NCI-H2029 (cell line): ENCODE measurements around the gene MAPK4.

Experiments used
- DNase-seq: peaks from one replicate; lab custom pipeline; 2025; lab: John Stamatoyannopoulos, UW

MAPK4 gene

GRCh38 chr18:50721451-50722120 is 161.7 kb downstream of the MAPK4 start:
- DNase-seq, result no peak

DNA sequence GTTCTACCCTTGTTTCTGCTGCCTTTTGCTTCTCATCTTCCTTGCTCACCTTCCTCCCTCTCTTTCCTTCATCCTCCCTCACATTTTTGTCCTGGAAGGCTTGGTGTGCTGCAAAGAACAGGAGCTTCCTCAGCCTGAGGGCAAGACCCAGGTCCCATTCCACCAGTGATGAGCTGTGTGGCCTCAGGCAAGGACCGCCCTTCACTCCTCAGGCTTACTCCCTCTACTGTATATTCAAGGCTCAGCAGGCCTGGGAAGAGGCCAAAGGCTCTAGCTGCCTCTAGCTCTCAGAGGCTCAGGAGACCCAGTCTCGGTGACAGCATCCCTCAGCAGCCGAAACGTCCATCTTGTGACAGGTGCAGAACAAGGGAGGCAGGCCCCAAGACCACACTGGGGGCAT is 162.4 kb downstream of the MAPK4 start:
- no peak for DNase-seq

DNA sequence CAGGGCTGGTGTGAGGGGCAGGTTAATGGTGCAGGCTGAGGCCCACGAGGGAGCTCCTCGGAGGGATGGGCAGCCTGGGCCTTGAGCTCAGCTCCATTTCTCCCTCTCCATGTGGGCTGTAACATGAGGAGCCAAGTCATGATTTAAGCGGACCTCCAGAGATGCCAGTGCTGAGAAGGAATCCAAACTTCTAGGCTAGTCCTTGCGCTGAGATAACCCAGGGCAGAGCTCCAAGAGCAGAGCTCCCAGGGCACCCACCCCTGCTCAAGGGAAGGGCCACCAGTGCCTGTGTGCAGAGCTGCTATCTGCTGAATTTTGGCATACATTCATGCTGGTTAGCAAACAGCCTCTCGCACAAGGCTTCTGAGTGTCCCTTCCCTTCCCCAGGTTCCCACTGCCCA is 164.9 kb downstream of the MAPK4 start:
- no peak for DNase-seq

- no peak for DNase-seq
Measured at GRCh38 chr18:50726960-50727589, 167.2 kb downstream of the MAPK4 start.

DNA sequence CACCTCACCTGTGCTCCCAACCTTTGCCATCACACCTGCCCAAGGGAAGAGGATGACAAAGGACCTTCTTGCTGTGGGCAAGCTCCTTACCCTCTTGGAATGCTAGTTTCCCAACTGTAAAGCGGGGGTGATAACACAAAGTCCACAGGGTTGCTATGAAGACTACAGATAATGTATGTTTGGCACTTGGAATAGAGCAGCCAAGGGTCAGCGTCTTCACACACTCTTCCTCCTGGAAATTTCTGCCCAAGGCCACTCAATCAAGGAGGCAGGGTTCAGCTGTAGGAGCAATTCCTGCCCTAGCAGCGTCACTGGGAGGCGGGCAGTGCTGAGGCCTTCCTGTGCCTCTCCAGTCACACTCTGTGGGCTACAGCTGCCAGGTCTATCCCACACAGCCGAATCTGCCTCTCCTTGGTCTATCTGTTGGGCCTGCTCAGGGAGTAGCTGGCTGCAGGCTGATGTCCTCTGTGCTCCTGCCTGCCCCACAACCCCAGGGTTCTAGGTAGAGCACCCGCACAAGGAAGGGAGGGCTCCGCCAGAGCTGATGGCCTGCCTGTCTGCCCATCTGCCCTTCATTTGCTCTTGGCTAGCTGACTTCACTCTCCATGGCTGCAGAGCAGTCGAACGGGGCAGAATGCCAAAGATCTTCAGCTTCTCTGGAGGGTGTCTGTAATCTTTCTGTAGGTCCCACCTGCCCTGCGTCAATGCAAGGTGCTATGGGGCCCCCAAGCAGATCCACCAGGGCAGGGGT is 168.0 kb downstream of the MAPK4 start:
- DNase-seq, result no peak

- DNase-seq, result no peak
Measured at GRCh38 chr18:50729376-50729775, 169.5 kb downstream of the MAPK4 start.

DNA sequence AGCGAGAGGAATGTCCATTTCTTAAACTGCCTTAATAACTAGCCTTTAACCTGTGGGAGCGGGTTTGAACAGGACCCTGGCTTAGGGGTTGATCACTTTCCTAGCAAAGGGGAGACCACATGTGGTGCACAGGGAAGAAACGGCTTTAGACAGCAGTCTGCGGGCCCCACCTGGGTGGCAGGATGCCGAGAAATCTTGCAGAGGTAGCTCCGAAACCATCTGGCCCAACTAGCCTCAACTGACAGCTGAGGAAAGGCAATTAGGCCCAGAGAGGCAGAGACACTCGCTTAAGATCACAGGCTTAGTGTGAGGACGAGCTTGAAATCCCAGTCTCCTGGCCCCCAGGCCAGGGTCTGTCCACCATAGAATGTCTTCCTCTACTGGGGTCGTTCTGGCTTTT is 170.1 kb downstream of the MAPK4 start:
- DNase-seq, result no peak

GRCh38 chr18:50734342-50734741 is 174.5 kb downstream of the MAPK4 start:
- no peak for DNase-seq

GRCh38 chr18:50734886-50735285 is 175.0 kb downstream of the MAPK4 start:
- DNase-seq, result no peak

GRCh38 chr18:50737127-50737526 is 177.2 kb downstream of the MAPK4 start:
- DNase-seq, result no peak

DNA sequence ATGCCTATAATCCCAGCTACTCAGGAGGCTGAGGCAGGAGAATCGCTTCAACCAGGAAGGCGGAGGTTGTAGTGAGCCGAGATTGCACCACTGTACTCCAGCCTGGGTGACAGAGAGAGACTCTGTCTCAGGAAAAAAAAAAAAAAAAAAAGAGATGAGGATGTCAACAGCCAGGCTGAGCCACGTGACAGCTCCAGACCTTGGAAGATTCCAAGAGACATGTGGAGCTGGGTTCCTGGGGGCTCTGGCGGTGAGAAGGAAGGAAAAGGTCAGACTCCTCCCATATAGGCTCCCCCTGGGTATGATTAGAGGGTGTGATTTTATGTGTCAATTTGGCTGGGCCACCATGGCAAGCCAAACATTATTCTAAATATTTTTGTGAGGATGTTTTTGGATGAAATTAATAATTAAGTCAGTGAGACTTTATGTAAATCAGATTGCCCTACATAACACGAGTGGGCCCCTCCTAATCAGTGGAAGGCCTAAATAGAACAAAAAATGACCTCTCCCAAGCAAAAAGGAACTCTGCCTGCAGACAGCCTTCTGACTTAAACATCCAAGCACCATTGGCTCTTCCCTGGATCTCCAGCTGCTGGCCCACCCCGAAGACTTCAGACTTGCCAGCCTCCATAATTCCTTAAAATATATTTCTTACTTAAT is 178.3 kb downstream of the MAPK4 start:
- no peak for DNase-seq

DNA sequence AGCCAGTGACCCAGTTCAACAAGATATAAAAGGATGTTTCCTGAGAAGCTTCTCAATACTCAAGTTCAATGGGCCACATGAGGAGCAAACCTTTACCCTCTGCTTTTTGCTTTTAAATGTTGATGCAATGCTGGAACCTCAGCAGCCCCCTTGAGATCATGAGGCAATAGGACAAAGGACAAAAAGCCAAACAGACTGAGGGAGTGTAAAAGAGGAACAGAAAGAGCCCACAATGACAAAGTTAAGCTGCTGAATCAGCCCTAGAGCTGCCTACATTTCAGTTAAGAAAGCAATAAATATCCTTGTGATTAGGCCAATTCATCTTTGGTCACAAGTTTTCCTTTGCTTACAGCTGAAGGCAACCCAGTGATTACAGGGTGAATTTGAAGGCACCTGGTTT is 183.1 kb downstream of the MAPK4 start:
- no peak for DNase-seq

GRCh38 chr18:50744253-50744652 is 184.4 kb downstream of the MAPK4 start:
- DNase-seq, result no peak

- no peak for DNase-seq
Measured at GRCh38 chr18:50745945-50746344, 186.1 kb downstream of the MAPK4 start.

GRCh38 chr18:50747849-50748242 is 188.0 kb downstream of the MAPK4 start:
- DNase-seq, result no peak

DNA sequence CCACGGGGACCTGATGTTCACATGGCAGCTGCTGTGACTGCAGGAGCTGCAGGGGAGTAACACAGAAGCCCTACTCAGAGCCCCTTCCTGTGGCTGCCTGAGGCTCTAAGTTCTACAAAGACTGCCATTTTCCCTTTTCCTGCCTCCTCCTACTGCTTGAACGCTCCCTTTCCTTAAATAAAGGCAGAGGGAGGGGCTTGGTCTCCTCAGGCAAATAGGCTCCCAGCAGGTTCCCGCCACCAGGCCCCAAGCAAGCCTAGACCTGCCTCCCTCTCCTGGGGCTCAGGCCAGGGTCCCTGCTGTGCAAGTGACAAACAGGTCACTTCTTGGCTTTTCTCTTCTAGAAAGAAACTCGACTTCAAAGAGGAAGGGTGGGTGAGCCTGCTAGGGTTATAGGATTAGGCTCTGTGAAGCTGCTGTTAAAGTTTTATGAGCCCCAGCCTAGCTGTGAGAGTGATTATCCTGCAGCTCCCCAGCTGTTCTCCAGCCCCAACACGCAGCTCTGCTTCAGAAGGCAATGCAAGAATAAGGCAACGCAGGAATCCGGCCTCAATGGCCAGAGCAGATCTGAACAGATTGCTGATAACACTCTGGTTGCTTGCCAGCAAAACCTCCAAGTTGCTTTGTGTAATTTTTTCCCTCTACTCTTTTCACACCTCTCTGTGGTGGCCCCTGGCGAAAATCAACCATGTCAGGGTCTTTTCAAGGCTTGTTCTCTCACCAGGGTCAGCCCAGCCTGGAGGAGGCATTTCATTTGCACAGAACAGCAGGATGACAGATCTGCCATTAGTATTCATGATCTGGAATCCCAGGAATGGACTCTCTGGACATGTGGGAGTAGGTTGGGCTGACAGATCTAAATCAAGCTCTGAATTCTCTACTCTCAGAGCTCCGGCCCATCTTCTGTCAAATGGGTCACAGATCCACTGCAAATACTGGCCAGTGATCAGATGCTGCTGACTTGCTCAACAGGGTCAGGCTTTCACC is 188.6 kb downstream of the MAPK4 start:
- no peak for DNase-seq

DNA sequence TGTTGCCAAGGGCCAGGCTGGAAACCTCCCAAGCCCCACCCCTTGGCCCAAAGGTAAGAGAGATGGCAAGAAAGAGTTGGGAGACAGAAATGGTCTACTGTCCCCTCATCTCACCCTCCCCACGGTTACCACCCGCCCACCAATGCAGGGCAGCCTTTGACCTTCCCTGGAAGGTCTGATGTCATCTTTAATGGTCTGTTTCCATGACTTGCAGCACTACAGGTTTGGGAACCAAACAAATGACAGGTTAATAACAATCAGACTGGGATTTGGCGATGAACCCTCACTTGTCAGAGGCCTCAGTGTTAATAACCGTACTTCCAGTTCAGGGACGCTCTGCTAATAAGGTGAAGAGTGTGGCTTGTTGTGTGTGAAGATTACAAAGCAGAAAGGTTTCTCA is 189.5 kb downstream of the MAPK4 start:
- no peak for DNase-seq

DNA sequence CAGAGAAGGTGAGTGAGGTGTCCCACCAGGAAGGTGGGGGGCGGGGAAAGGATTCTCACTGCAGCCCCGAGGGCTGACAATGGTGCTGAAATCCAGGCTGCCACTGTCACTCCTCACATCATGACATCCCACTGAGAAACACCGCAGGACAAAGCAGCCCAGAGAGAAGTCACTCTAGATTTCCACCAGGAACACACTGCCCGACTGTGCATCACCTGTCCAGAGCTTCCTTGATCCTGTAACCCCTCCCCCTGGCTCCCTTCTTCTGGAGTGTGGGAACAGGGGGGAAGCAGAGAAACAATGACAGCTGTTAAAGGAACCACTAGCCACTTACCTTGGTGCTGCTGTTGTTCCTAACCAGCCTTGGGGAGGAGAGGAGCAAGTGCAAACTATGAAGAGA is 190.1 kb downstream of the MAPK4 start:
- no peak for DNase-seq

- DNase-seq, result no peak
Measured at GRCh38 chr18:50750546-50750945, 190.7 kb downstream of the MAPK4 start.

GRCh38 chr18:50751490-50751889 is 191.6 kb downstream of the MAPK4 start:
- no peak for DNase-seq

GRCh38 chr18:50751947-50752346 is 192.1 kb downstream of the MAPK4 start:
- DNase-seq, result no peak

DNA sequence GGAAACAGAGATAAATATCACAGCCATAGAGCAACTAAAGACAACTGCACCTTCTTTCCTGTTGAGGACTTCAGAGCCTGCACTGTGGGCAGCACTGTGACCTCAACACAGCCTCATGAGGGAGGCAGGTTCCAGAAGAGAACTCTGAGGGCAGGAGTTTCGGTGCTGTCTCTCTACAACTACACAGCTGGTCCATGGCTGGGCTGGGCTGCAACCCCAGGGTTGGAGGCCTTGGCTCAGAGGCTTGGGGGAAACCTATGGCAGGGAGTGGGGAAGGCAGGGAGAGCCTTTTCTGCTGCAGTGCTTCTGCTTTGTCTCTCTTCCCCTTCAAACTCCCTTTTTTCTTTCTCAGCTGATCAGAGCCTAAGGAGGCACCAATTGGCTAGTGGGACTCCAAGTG is 193.4 kb downstream of the MAPK4 start:
- no peak for DNase-seq
